Activated T-cell treated with anti-CD3 and anti-CD28 coated beads, Interleukin-2, amount 50 U/mL, for 48 hours (primary cell): Measurements from ENCODE around the gene MAGEE2.
"Not testable (repeated sequence)": the region's sequence is repeated elsewhere in the genome, so short reads cannot be mapped to it uniquely, and the experiment has no call there.

Source experiments
- DNase-seq, 2 experiments: peaks; one replicate each; pipeline ENCODE4 v3.0.0-alpha.2; 2020

Gene MAGEE2, protein sequence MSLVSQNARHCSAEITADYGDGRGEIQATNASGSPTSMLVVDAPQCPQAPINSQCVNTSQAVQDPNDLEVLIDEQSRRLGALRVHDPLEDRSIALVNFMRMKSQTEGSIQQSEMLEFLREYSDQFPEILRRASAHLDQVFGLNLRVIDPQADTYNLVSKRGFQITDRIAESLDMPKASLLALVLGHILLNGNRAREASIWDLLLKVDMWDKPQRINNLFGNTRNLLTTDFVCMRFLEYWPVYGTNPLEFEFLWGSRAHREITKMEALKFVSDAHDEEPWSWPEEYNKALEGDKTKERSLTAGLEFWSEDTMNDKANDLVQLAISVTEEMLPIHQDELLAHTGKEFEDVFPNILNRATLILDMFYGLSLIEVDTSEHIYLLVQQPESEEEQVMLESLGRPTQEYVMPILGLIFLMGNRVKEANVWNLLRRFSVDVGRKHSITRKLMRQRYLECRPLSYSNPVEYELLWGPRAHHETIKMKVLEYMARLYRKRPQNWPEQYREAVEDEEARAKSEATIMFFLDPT

DNA sequence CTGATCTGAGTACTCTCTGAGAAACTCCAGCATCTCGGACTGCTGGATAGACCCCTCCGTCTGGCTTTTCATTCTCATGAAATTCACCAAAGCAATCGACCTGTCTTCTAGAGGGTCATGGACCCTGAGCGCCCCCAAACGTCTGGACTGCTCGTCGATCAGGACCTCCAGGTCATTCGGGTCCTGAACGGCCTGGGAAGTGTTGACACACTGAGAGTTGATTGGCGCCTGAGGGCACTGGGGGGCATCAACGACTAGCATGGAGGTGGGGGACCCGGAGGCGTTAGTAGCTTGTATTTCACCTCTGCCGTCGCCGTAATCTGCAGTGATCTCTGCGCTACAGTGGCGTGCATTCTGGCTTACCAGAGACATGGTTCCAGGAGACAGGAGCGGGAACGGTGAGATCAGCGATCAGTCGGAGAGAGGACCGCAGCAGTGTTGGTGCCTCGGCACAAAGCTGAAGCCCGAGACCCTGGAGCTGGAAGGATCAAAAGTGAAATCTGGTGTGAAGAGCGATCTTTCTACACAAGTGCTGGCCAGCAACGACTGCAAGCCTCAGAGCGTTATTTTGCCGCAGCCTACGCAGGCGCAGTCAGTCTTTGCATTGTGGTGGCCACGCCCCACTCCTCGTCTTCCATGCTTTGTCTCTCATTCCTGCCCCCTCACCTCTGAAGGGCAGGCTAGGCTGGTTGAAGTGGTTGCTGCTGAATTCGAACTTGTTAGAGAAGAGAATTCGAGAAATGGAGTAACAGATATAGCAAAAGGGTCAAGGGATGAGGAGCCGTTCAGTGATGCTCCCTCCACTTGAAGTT lies at the start of gene MAGEE2:
TSS of gene MAGEE2 (minus strand) at position 575 of the 812 bp plus-strand sequence. CDS start at position 372, 203 bp downstream.
- DNase-seq = peak; percentile 20 to 30

DNA sequence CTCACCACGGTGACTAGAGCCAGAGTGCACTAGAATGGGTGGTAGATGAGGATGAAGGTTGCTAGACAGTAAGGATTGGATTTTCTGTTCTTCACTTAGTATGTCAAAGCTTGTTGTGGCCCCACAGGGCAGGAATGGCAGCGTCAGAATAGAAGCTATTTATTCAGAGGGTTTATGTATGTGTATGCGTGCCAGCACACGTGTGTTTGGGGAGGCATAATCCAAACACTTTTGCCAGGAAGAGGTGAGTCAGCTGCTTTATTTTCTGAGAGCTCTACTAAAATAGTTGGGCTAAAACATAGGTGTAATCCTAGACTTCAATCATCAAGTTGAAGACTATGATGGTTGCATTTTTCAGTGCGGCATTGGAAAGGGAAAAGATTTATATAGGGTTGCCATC lies 1.2 kb upstream of the MAGEE2 start:
- no peak for DNase-seq

DNA sequence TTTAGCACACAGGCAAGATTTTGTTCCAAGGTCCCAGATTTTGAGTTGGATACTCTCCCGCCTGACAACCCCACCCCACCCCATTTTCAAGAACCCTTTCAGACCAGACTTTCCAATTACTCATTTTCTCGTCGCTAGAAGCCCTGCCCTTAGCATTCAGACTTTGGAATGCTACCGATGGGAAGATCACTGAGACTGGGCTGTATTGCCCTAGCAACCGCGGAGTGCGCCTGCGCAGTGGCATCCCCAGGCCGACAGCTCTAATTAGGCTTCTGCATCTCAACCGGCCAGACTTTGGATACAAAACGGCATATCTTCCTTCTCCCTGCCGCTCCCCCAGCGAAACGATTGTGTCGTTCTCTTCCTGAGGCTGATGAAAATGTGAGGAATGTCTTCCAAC lies 3.4 kb downstream of the MAGEE2 start:
- DNase-seq = no peak

DNA sequence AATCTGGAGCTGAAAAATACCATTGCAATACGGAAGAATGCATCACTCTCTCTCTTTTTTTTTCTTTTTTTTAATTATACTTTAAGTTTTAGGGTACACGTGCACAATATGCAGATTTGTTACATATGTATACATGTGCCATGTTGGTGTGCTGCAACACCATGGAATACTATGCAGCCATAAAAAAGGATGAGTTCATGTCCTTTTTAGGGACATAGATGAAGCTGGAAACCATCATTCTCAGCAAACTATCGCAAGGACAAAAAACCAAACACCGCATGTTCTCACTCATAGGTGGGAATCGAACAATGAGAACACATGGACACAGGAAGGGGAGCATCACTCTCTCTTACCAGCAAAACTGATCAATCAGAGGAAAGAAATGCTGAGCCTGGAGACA lies 17.0 kb downstream of the MAGEE2 start:
- not testable (repeated sequence) for DNase-seq

DNA sequence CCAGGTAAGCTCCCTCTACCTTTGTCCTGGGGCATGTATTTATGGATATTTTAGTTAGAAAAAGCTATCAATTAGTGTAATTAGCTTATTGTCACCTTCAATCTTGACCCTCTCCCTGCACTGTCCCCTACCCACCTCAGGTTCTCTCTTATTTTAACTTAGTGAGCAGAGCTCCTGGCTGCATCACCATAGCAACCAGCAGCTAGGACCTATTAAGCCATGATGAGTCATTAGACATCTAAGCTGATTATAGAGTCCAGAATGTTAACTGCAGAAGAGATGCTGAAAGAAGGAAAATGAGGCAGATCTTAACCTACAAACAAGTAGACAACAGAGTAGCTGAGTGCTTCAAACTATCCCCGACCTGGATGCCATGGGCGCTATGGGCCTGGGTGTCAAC lies 36.6 kb downstream of the MAGEE2 start:
- no peak for DNase-seq

DNA sequence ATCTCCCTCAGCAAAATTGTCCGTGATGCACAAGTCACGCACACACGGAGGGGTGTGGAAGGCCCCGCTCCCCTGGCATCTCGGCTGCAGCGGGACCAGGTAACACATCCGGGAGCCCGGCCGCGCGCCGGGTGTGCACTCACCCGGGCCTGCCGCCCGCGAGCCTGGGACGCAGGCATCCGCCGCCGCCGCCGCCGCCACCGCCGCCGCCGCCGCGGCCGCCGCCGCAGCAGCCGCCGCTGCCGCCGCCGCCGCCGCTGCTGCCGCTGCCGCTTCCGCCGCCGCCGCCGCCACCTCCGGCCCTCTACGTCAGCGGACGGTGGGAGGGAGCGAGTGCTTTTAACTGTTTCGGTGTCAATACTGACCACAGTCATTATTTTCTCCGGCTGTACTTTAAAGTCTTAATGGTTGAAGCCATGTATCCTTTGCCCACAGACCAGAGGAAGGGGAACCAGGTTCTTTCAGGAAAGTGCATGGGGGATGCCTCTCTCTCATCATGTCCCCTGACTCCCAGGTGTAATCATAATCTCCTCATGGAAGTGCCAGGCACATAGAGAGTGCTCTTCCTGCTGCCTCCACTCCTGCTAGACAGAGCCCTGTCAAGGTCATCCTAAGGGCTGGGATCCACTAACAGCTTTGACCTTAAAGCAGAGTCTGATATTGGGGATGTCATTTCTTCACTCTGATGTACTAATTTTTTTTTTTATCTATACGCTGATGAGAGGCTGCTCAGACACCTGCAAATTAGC lies 38.0 kb downstream of the MAGEE2 start:
- peak; percentile 30 to 53 for DNase-seq
